Ishikawa (cell line): ENCODE measurements around the gene SHB.

Experiments used
- CEBPB ChIP-seq: IDR thresholded peaks from 2 replicates; pipeline ENCODE4 v1.6.1; 2012
- CREB1 ChIP-seq: IDR thresholded peaks from 2 replicates; pipeline ENCODE4 v1.6.1; 2012; ENCODE audit warnings: low read depth
- EGR1 ChIP-seq: IDR thresholded peaks from 2 replicates; pipeline ENCODE4 v1.6.1; 2012
- EP300 ChIP-seq: IDR thresholded peaks from 2 replicates; pipeline ENCODE4 v1.6.1; 2012; ENCODE audit warnings: borderline replicate concordance
- FOXM1 ChIP-seq: IDR thresholded peaks from 2 replicates; pipeline ENCODE4 v1.6.1; 2012; ENCODE audit warnings: low read depth, borderline replicate concordance
- MAX ChIP-seq: IDR thresholded peaks from 2 replicates; pipeline ENCODE4 v1.6.1; 2012
- NFIC ChIP-seq: IDR thresholded peaks from 2 replicates; pipeline ENCODE4 v1.6.1; 2012
- RAD21 ChIP-seq: IDR thresholded peaks from 2 replicates; pipeline ENCODE4 v1.6.1; 2012; ENCODE audit warnings: low read depth
- REST ChIP-seq: IDR thresholded peaks from 2 replicates; pipeline ENCODE4 v1.6.1; 2012; ENCODE audit warnings: low read depth, mild to moderate bottlenecking
- TAF1 ChIP-seq: IDR thresholded peaks from 2 replicates; pipeline ENCODE4 v1.6.1; 2012; ENCODE audit warnings: low read depth, mild to moderate bottlenecking
- TCF12 ChIP-seq: IDR thresholded peaks from 2 replicates; pipeline ENCODE4 v1.6.1; 2012; ENCODE audit warnings: low read depth
- TEAD4 ChIP-seq: IDR thresholded peaks from 2 replicates; pipeline ENCODE4 v1.6.1; 2012
- USF1 ChIP-seq: IDR thresholded peaks from 2 replicates; pipeline ENCODE4 v1.6.1; 2012
- YY1 ChIP-seq: IDR thresholded peaks from 2 replicates; pipeline ENCODE4 v1.6.1; 2012; ENCODE audit warnings: low read depth
- ZBTB7A ChIP-seq: IDR thresholded peaks from 2 replicates; pipeline ENCODE4 v1.6.1; 2012; ENCODE audit warnings: low read depth

Gene SHB

GRCh38 chr9:38031594-38031993, 37.4 kb downstream of the SHB start:
- TF ChIP-seq CREB1 (no peak), REST (no peak), ZBTB7A (no peak), EP300 (no peak), TCF12 (no peak), CEBPB (no peak), TAF1 (no peak), USF1 (no peak), TEAD4 (no peak), NFIC (no peak), EGR1 (no peak), YY1 (no peak), MAX (no peak), FOXM1 (no peak), RAD21 (no peak)

GRCh38 chr9:38030658-38031057, 38.4 kb downstream of the SHB start:
- TF ChIP-seq NFIC (no peak), CEBPB (no peak), RAD21 (no peak), TAF1 (no peak), TEAD4 (no peak), ZBTB7A (no peak), TCF12 (no peak), MAX (no peak), YY1 (no peak), EP300 (no peak), USF1 (no peak), FOXM1 (no peak), REST (no peak), CREB1 (no peak), EGR1 (no peak)

- TF ChIP-seq USF1 = no peak
- TF ChIP-seq TCF12 = no peak
- no peak for TF ChIP-seq EGR1
- no peak for TF ChIP-seq TEAD4
- TF ChIP-seq RAD21 = no peak
- TF ChIP-seq MAX = no peak
- no peak for TF ChIP-seq EP300
- no peak for TF ChIP-seq REST
- TF ChIP-seq NFIC = no peak
- no peak for TF ChIP-seq CEBPB
- TF ChIP-seq CREB1 = no peak
- no peak for TF ChIP-seq YY1
- no peak for TF ChIP-seq ZBTB7A
- no peak for TF ChIP-seq TAF1
- TF ChIP-seq FOXM1 = no peak
Observed at GRCh38 chr9:38029915-38030638, 39.0 kb downstream of the SHB start.
